OCI-LY7 (cell line): ENCODE results near the gene GBA2. TPM values are rescaled to one million over a fixed set of nuclear protein-coding genes. Genes with fewer than 3 reads are reported as not detected.

ENCODE experiments used
- BruUV-seq: library from RNA; stranded (reverse); fragments of 400-500 nt; replicated peaks from 2 replicates; lab custom pipeline; 2021; lab: Mats Ljungman, UMichigan
- CTCF ChIA-PET: fragments of 300-600 bp; sonication (Branson Sonifier 250); formaldehyde crosslinking; loops from one replicate; lab custom pipeline; 2022; ENCODE audit warnings: antibody characterized with exemption; ENCODE audit not compliant: unreplicated experiment; lab: Charles Lee
- POLR2A ChIA-PET: fragments of 300-600 bp; sonication (Branson Sonifier 250); formaldehyde crosslinking; loops from one replicate; lab custom pipeline; 2022; ENCODE audit warnings: antibody characterized with exemption; lab: Charles Lee
- DNase-seq: peaks from one replicate; pipeline ENCODE4 v3.0.0-alpha.2; 2015; ENCODE audit warnings: low spot score
- H2AFZ ChIP-seq: fragments of 200-600 bp; sonication (generic), shearing (Covaris generic); 2 replicates; pipeline ENCODE4 v1.6.1; 2014; ENCODE audit warnings: mild to moderate bottlenecking, antibody characterized with exemption, low read length, moderate library complexity
- H3K27ac ChIP-seq: fragments of 200-600 bp; sonication (generic); 2 replicates; pipeline ENCODE4 v1.5.1; 2014; ENCODE audit warnings: mixed run types, low read depth, mild to moderate bottlenecking, moderate library complexity, low read length, inconsistent platforms; ENCODE audit not compliant: poor library complexity, severe bottlenecking
- H3K36me3 ChIP-seq: fragments of 200-600 bp; sonication (generic); 2 replicates; pipeline ENCODE4 v1.6.1; 2014; ENCODE audit warnings: mild to moderate bottlenecking, antibody characterized with exemption, low read length, moderate library complexity, mixed read lengths; ENCODE audit not compliant: insufficient read depth
- H3K4me1 ChIP-seq: fragments of 200-600 bp; sonication (generic); 2 replicates; pipeline ENCODE4 v1.5.1; 2014; ENCODE audit warnings: mild to moderate bottlenecking, low read length; ENCODE audit not compliant: insufficient read depth, poor library complexity, severe bottlenecking
- H3K4me2 ChIP-seq: fragments of 200-600 bp; sonication (generic); 2 replicates; pipeline ENCODE4 v1.6.1; 2014; ENCODE audit warnings: mild to moderate bottlenecking, low read length
- H3K4me3 ChIP-seq: fragments of 200-600 bp; sonication (generic); 2 replicates; pipeline ENCODE4 v1.5.1; 2014; ENCODE audit warnings: mild to moderate bottlenecking, low read depth, low read length; ENCODE audit not compliant: poor library complexity, severe bottlenecking
- H3K79me2 ChIP-seq: fragments of 200-600 bp; sonication (generic); 2 replicates; pipeline ENCODE4 v1.6.1; 2016; ENCODE audit warnings: low read depth, mild to moderate bottlenecking, low read length, moderate library complexity, mixed read lengths; ENCODE audit not compliant: insufficient read depth
- H3K9me2 ChIP-seq: fragments of 200-600 bp; sonication (generic); 2 replicates; pipeline ENCODE4 v1.6.1; 2016; ENCODE audit warnings: mild to moderate bottlenecking, low read length, mixed read lengths; ENCODE audit not compliant: insufficient read depth
- H3K9me3 ChIP-seq: fragments of 200-600 bp; sonication (generic); 2 replicates; pipeline ENCODE4 v1.6.1; 2014; ENCODE audit warnings: mild to moderate bottlenecking, mixed run types, low read length, mixed read lengths
- H4K20me1 ChIP-seq: fragments of 200-600 bp; sonication (generic); 2 replicates; pipeline ENCODE4 v1.6.1; 2014; ENCODE audit warnings: mild to moderate bottlenecking, antibody characterized with exemption, low read length, moderate library complexity, mixed read lengths; ENCODE audit not compliant: insufficient read depth
- CTCF ChIP-seq: fragments of 200-600 bp; sonication (generic); conservative IDR thresholded peaks from 2 replicates; pipeline ENCODE4 v1.5.1; 2014; ENCODE audit warnings: mild to moderate bottlenecking, antibody characterized with exemption, low read length, moderate library complexity, mixed read lengths
- EZH2phosphoT487 ChIP-seq: fragments of 200-600 bp; sonication (generic); IDR thresholded peaks from 2 replicates; pipeline ENCODE4 v1.6.1; 2018; ENCODE audit warnings: low read depth, borderline replicate concordance, mild to moderate bottlenecking, mixed run types, antibody characterized with exemption, low read length, moderate library complexity, mixed read lengths
- intact Hi-C: fragments of 100-400 bp; cut with micrococcal nuclease; formaldehyde crosslinking; loops from one replicate; pipeline ENCODE4 v1.10.0; 2022; ENCODE audit not compliant: unreplicated experiment
- total RNA-seq, 2 experiments: library from RNA; depleted of rRNA in 1 of 2; stranded (reverse); fragments of >200 nt in 1 of 2; shearing (Covaris generic) in 1 of 2; gene quantifications; 2 replicates each; pipeline ENCODE4 v1.2.3, GENCODE V29; 2014 to 2022

The GBA2 gene
- total RNA-seq, 2 experiments from 2014 or later = 66.0 to 68.2 TPM

- Histone ChIP-seq H3K36me3 (no peaks in the 10 kb centered on the region; the same call in 1 of the 2 replicates), H2AFZ (no peak overlapping the region), H3K27ac (no peak overlapping the region), H3K4me3 (no peak overlapping the region), H3K9me2 (no peaks in the 10 kb centered on the region), H3K79me2 (no peaks in the 10 kb centered on the region), H3K9me3 (no peaks in the 10 kb centered on the region), H4K20me1 (no peaks in the 10 kb centered on the region), H3K4me2 (no peak overlapping the region), H3K4me1 (peaks cover 9% of the 10 kb centered on the region)
- ChIA-PET CTCF (interaction anchor here (1.1 to 1.4 kb wide), 2 partner anchors 34 to 43 kb away, joined by 3 read pairs; no protein-coding TSS in a partner anchor), POLR2A (interaction anchor here (2.0 kb wide), 1 partner anchor 16 kb away, joined by 4 read pairs; no protein-coding TSS in a partner anchor)
- no TSS peak for BruUV-seq
- TF ChIP-seq EZH2phosphoT487 = no peak
- TF ChIP-seq CTCF = no peak
- intact Hi-C loops = loop anchor here (10.0 kb wide), 1 partner anchor 233 kb away; no protein-coding TSS in a partner anchor
- no peak for DNase-seq
These were observed 43.2 kb upstream of the GBA2 start for GRCh38 chr9:35792024-35792813.

GRCh38 chr9:35791297-35791921, 42.4 kb upstream of the GBA2 start, which contains the start of gene NPR2:
TSS of gene NPR2 (plus strand) at chr9:35791591. CDS start at chr9:35792409, 818 bp downstream.
- H3K9me3 ChIP-seq = no peaks in the 10 kb centered on the region
- peaks cover 2% of the 10 kb centered on the region; the same call in 1 of the 2 replicates for H3K36me3 ChIP-seq
- no peak within 1 kb of the TSS for H2AFZ ChIP-seq
- H3K27ac ChIP-seq = no peak within 1 kb of the TSS
- no TSS peak for BruUV-seq
- DNase-seq = no peak
- peaks cover 9% of the 10 kb centered on the region for H3K4me1 ChIP-seq
- no peaks in the 10 kb centered on the region for H4K20me1 ChIP-seq
- TF ChIP-seq EZH2phosphoT487 (no peak), CTCF (no peak)
- H3K4me2 ChIP-seq = no peak within 1 kb of the TSS
- no peak within 1 kb of the TSS for H3K4me3 ChIP-seq
- CTCF ChIA-PET = no interaction called here
- intact Hi-C loops = loop anchor here (10.0 kb wide), 1 partner anchor 233 kb away; no protein-coding TSS in a partner anchor
- no peaks in the 10 kb centered on the region for H3K79me2 ChIP-seq
- POLR2A ChIA-PET = interaction anchor here (2.0 kb wide), 1 partner anchor 15 kb away, joined by 4 read pairs; no protein-coding TSS in a partner anchor
- no peaks in the 10 kb centered on the region for H3K9me2 ChIP-seq
